HepG2 (cell line): ENCODE results near the gene ZDHHC14. TPM values are rescaled to one million over a fixed set of nuclear protein-coding genes. Genes with fewer than 3 reads are reported as not detected.

ENCODE experiments used
- ATF7-NPFF ChIP-seq: sonication (generic); formaldehyde crosslinking; IDR thresholded peaks from 2 replicates; pipeline ENCODE4 v1.8.1; 2023; ENCODE audit warnings: mild to moderate bottlenecking, low read depth, missing genetic modification reagents, moderate library complexity
- CHD4 ChIP-seq: fragments of 200-600 bp; sonication (generic); IDR thresholded peaks from 2 replicates; pipeline ENCODE4 v1.7.0; 2017; ENCODE audit warnings: mild to moderate bottlenecking, low read length, borderline replicate concordance
- GFI1 ChIP-seq: sonication (generic); formaldehyde crosslinking; IDR thresholded peaks from 2 replicates; pipeline ENCODE4 v1.5.0; 2020; ENCODE audit warnings: missing genetic modification reagents, mild to moderate bottlenecking, borderline replicate concordance
- GZF1 ChIP-seq: sonication (generic); formaldehyde crosslinking; IDR thresholded peaks from 2 replicates; pipeline ENCODE4 v1.5.1; 2020; ENCODE audit warnings: mild to moderate bottlenecking, missing genetic modification reagents
- HMG20B ChIP-seq: conservative IDR thresholded peaks from 2 replicates; pipeline ENCODE4 v1.6.1; 2016; ENCODE audit warnings: missing genetic modification reagents, missing compliant biosample characterization
- MYNN ChIP-seq: sonication (generic); formaldehyde crosslinking; IDR thresholded peaks from 2 replicates; pipeline ENCODE4 v1.4.0; 2020; ENCODE audit warnings: mild to moderate bottlenecking, low read depth, missing genetic modification reagents
- NONO ChIP-seq, 2 experiments: fragments of 450-650 bp in 1 of 2; sonication (generic) in 1 of 2; formaldehyde crosslinking in 1 of 2; IDR thresholded peaks in 1 of 2; conservative IDR thresholded peaks in 1 of 2; 2 replicates each; pipeline versions ENCODE4 v1.6.1 to v1.8.0; 2017 to 2022; ENCODE audit warnings: mild to moderate bottlenecking in 1 of 2, missing genetic modification reagents in 1 of 2, moderate library complexity in 1 of 2
- PLRG1 ChIP-seq: fragments of 450-650 bp; conservative IDR thresholded peaks from 2 replicates; pipeline ENCODE4 v1.6.1; 2016
- PRDM4 ChIP-seq: sonication (generic); formaldehyde crosslinking; IDR thresholded peaks from 2 replicates; pipeline ENCODE4 v1.9.0; 2021; ENCODE audit warnings: missing genetic modification reagents, borderline replicate concordance
- RARG ChIP-seq: sonication (generic); formaldehyde crosslinking; IDR thresholded peaks from 2 replicates; pipeline ENCODE4 v1.4.0; 2020; ENCODE audit warnings: low read depth, mild to moderate bottlenecking, missing genetic modification reagents
- REL ChIP-seq: sonication (generic); formaldehyde crosslinking; conservative IDR thresholded peaks from 2 replicates; pipeline ENCODE4 v1.8.0; 2022; ENCODE audit warnings: mild to moderate bottlenecking, missing genetic modification reagents, moderate library complexity
- SMARCE1 ChIP-seq: fragments of 450-650 bp; IDR thresholded peaks from 2 replicates; pipeline ENCODE4 v1.6.1; 2017; ENCODE audit warnings: borderline replicate concordance
- SNRNP70 ChIP-seq: fragments of 200-400 bp; formaldehyde crosslinking; IDR thresholded peaks from 2 replicates; pipeline ENCODE4 v1.6.1; 2017; ENCODE audit warnings: mild to moderate bottlenecking, low read depth, low read length, moderate library complexity
- TCF7L2 ChIP-seq: IDR thresholded peaks from 2 replicates; pipeline ENCODE4 v1.6.1; 2011; ENCODE audit warnings: mild to moderate bottlenecking, low read depth, low read length, moderate library complexity
- TOE1 ChIP-seq: sonication (generic); formaldehyde crosslinking; IDR thresholded peaks from 2 replicates; pipeline ENCODE4 v1.4.0; 2020; ENCODE audit warnings: mild to moderate bottlenecking, missing genetic modification reagents
- YEATS4 ChIP-seq: sonication (generic); formaldehyde crosslinking; IDR thresholded peaks from 2 replicates; pipeline ENCODE4 v1.4.0; 2020; ENCODE audit warnings: missing genetic modification reagents, borderline replicate concordance
- ZBTB34 ChIP-seq: sonication (generic); formaldehyde crosslinking; IDR thresholded peaks from 2 replicates; pipeline ENCODE4 v1.8.0; 2022; ENCODE audit warnings: mild to moderate bottlenecking, missing genetic modification reagents
- ZBTB42 ChIP-seq: sonication (generic); formaldehyde crosslinking; IDR thresholded peaks from 2 replicates; pipeline ENCODE4 v1.5.0; 2020; ENCODE audit warnings: mild to moderate bottlenecking, missing genetic modification reagents
- ZNF547 ChIP-seq: sonication (generic); formaldehyde crosslinking; IDR thresholded peaks from 2 replicates; pipeline ENCODE4 v1.5.1; 2020; ENCODE audit warnings: mild to moderate bottlenecking, missing genetic modification reagents
- ZNF646 ChIP-seq: sonication (generic); formaldehyde crosslinking; IDR thresholded peaks from 2 replicates; pipeline ENCODE4 v1.9.0; 2021; ENCODE audit warnings: mild to moderate bottlenecking, missing genetic modification reagents
- ZNF761 ChIP-seq: sonication (generic); formaldehyde crosslinking; conservative IDR thresholded peaks from 2 replicates; pipeline ENCODE4 v1.4.0; 2020; ENCODE audit warnings: mild to moderate bottlenecking, missing genetic modification reagents
- polyA plus RNA-seq, 8 experiments: library from polyadenylated mRNA; depleted of rRNA in 3 of 8; stranded (reverse) in 7 of 8; unstranded in 1 of 8; fragments of >200 nt; fragmentation: Illumina TruSeq in 4 of 8; extraction: Trizol in 4 of 8; gene quantifications; 2 replicates each; pipeline versions ENCODE4 v1.2.1 to v1.2.3, GENCODE V29; 2011 to 2016; ENCODE audit warnings: low read depth in 4 of 8, missing spikeins in 1 of 8, mixed read lengths in 1 of 8; ENCODE audit not compliant: insufficient read depth in 1 of 8
- total RNA-seq, 5 experiments: library from RNA; depleted of rRNA; stranded (reverse); fragments of >200 nt; fragmentation: Illumina TruSeq; extraction: Trizol; gene quantifications; 2 replicates each; pipeline ENCODE4 v1.2.3, GENCODE V29; 2016; ENCODE audit warnings: low read depth in 1 of 5

ZDHHC14 gene
- total and polyA plus RNA-seq, 2 of the 13 experiments (the other 11 are each of a cell fraction or from before 2014, with no cell fraction given), result 3.7 to 9.5 TPM

- TF ChIP-seq ZBTB34 (no peak), NONO (IDR thresholded peaks at IDR 0.05) (no peak), NONO (CRISPR knock-in tag; conservative IDR thresholded peaks at IDR 0.05) (no peak), ZNF646 (no peak), YEATS4 (CRISPR knock-in tag) (no peak; the same call in 1 of the 2 replicates), GFI1 (CRISPR knock-in tag) (peak; percentile 84), ZBTB42 (no peak), GZF1 (CRISPR knock-in tag) (no peak), TOE1 (CRISPR knock-in tag) (no peak), MYNN (CRISPR knock-in tag) (no peak), SNRNP70 (no peak), PRDM4 (CRISPR knock-in tag) (no peak), ATF7-NPFF (peak; percentile 59; the same call in 1 of the 2 replicates), SMARCE1 (no peak), REL (CRISPR knock-in tag) (no peak), PLRG1 (no peak), TCF7L2 (no peak), HMG20B (CRISPR knock-in tag) (peak; percentile 90), CHD4 (no peak), ZNF761 (no peak), ZNF547 (no peak), RARG (CRISPR knock-in tag) (peak; percentile 12; the same call in 1 of the 2 replicates)
Observed at GRCh38 chr6:157513004-157513603, 132.1 kb downstream of the ZDHHC14 start (continued).
